SJSA1 (cell line): ENCODE results near the gene TENM4. TPM values are rescaled to one million over a fixed set of nuclear protein-coding genes. Genes with fewer than 3 reads are reported as not detected.

Experiments
- DNase-seq, 2 experiments: peaks; one replicate each; pipeline ENCODE4 v3.0.0-alpha.2; 2015 to 2020; ENCODE audit warnings: low spot score in 2 of 2, low read depth in 1 of 2
- H3K27ac ChIP-seq: fragments of 250-450 bp; sonication (Bioruptor Pico); 2 replicates; pipeline ENCODE4 v1.5.1; 2020; ENCODE audit warnings: mild to moderate bottlenecking, moderate library complexity
- H3K27me3 ChIP-seq: fragments of 250-450 bp; sonication (Bioruptor Pico); replicated peaks from 2 replicates; pipeline ENCODE4 v1.5.1; 2020; ENCODE audit warnings: mild to moderate bottlenecking, moderate library complexity
- H3K36me3 ChIP-seq: fragments of 250-450 bp; sonication (Bioruptor Pico); 2 replicates; pipeline ENCODE4 v1.5.1; 2020; ENCODE audit warnings: mild to moderate bottlenecking
- H3K4me1 ChIP-seq: fragments of 250-450 bp; sonication (Bioruptor Pico); replicated peaks from 2 replicates; pipeline ENCODE4 v1.6.1; 2021; ENCODE audit warnings: mild to moderate bottlenecking
- H3K4me3 ChIP-seq: fragments of 250-450 bp; sonication (Bioruptor Pico); 2 replicates; pipeline ENCODE4 v1.5.1; 2020; ENCODE audit warnings: mild to moderate bottlenecking
- H3K9me3 ChIP-seq: fragments of 250-450 bp; sonication (Bioruptor Pico); replicated peaks from 2 replicates; pipeline ENCODE4 v1.5.1; 2020; ENCODE audit warnings: mild to moderate bottlenecking
- total RNA-seq: library from RNA; depleted of rRNA; stranded (reverse); fragments of >200 nt; shearing (Covaris generic); gene quantifications from 2 replicates; pipeline ENCODE4 v1.2.3, GENCODE V29; 2014

Gene TENM4
- total RNA-seq, 1 experiment from 2014 or later = not detected

DNA sequence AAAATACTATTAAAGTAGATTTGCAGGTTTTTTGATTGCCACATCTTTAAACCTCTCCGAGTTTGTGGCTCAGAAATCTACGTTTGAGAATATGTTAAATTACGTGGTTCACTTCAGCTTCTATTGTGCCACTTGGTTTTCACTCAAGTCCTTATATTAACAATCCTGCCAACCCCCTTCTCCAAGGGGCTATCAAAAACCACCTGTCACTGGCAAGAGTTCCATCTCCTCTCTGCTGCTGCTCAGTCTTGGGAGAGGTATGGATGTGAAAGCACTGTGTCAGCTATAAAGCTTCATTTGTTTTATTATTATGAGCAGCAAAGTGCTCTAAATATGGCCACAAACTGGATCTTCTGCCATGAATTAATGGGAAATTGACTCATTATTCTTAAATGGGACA is 668.6 kb downstream of the TENM4 start:
- Histone ChIP-seq H3K27ac (no peak overlapping the region), H3K9me3 (no peaks in the 10 kb centered on the region), H3K4me1 (no peaks in the 10 kb centered on the region), H3K27me3 (no peaks in the 10 kb centered on the region), H3K4me3 (no peak overlapping the region), H3K36me3 (no peaks in the 10 kb centered on the region)
- no peak for DNase-seq

- H3K4me1 ChIP-seq = no peaks in the 10 kb centered on the region
- H3K36me3 ChIP-seq = no peaks in the 10 kb centered on the region
- DNase-seq = no peak
- H3K4me3 ChIP-seq = no peak overlapping the region
- no peak overlapping the region for H3K27ac ChIP-seq
- H3K27me3 ChIP-seq = no peaks in the 10 kb centered on the region
- H3K9me3 ChIP-seq = no peaks in the 10 kb centered on the region
Observed at GRCh38 chr11:78770931-78771330, 669.9 kb downstream of the TENM4 start.

DNA sequence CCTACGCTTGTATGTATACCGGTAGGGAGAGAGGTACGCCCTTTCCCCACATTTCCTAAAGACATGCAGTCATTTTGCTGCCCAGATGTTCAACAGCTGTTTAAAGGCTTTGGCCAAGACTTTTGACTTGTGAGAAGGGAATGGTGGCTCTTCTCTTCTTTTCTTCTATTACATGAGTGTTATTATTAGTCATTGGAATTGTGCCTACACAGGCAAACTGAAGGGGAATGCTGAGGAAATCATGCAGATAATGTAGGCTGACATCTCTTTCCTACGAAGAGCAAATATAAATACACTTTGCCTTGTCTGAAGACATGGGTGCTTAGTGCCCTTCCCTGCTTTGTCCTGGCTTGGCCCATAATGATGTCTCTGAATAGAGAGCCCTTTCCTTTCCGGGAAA is 671.9 kb downstream of the TENM4 start:
- no peaks in the 10 kb centered on the region for H3K36me3 ChIP-seq
- DNase-seq = no peak
- H3K27me3 ChIP-seq = no peaks in the 10 kb centered on the region
- H3K4me1 ChIP-seq = no peaks in the 10 kb centered on the region
- no peaks in the 10 kb centered on the region for H3K9me3 ChIP-seq
- H3K27ac ChIP-seq = no peak overlapping the region
- H3K4me3 ChIP-seq = no peak overlapping the region

DNA sequence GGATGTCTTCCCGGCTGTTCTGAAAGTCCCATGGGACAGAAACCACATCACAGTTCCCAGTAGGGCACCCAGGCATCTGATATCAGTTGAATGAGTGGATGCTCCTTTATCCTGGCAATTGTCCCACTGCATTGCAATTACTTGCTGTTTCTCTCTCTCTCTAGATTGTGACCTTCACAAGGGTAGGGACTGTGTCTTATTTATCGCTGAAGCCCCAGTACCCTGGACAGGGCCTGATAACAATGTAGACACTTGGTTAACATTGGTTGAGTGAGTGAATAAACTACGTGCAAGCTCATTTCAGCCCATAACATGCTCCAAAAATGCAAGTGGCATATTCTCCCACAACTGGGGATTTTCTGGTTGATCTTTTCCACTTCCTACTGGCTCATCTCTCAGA is 672.5 kb downstream of the TENM4 start:
- no peaks in the 10 kb centered on the region for H3K36me3 ChIP-seq
- no peak overlapping the region for H3K27ac ChIP-seq
- no peak for DNase-seq
- H3K27me3 ChIP-seq = no peaks in the 10 kb centered on the region
- H3K4me1 ChIP-seq = no peaks in the 10 kb centered on the region
- no peak overlapping the region for H3K4me3 ChIP-seq
- H3K9me3 ChIP-seq = no peaks in the 10 kb centered on the region

GRCh38 chr11:78767027-78767932 is 673.5 kb downstream of the TENM4 start:
- no peaks in the 10 kb centered on the region for H3K27me3 ChIP-seq
- no peak overlapping the region for H3K4me3 ChIP-seq
- H3K36me3 ChIP-seq = no peaks in the 10 kb centered on the region
- no peaks in the 10 kb centered on the region for H3K9me3 ChIP-seq
- DNase-seq = no peak
- no peak overlapping the region for H3K27ac ChIP-seq
- H3K4me1 ChIP-seq = no peaks in the 10 kb centered on the region

DNA sequence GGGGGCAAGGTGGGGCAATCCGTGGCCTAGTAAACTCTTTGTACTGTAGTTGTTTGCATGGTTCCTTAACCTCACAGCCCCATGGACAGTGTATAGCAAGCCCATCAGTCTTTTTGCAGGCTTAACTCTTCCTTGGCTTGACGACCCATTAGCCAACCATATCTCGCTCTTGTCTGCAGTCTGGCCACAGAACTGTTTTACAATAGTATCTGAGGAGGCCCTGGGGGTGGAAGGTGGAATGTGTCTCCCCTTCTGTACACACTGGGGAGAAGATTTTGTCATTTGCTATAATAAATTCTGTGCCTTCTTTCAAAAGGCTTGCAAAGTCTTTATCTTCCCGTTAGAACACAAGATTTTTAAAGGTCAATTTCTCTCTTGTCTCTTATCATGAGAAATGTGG is 675.9 kb downstream of the TENM4 start:
- Histone ChIP-seq H3K36me3 (no peaks in the 10 kb centered on the region), H3K9me3 (no peaks in the 10 kb centered on the region), H3K27me3 (no peaks in the 10 kb centered on the region), H3K27ac (no peak overlapping the region), H3K4me3 (no peak overlapping the region), H3K4me1 (no peaks in the 10 kb centered on the region)
- no peak for DNase-seq

- Histone ChIP-seq H3K27ac (no peak overlapping the region), H3K9me3 (no peaks in the 10 kb centered on the region), H3K4me1 (no peaks in the 10 kb centered on the region), H3K4me3 (no peak overlapping the region), H3K27me3 (no peaks in the 10 kb centered on the region), H3K36me3 (no peaks in the 10 kb centered on the region)
- no peak for DNase-seq
Observed at GRCh38 chr11:78763664-78764063, 677.2 kb downstream of the TENM4 start.

- Histone ChIP-seq H3K36me3 (no peaks in the 10 kb centered on the region), H3K27ac (no peak overlapping the region), H3K4me1 (no peaks in the 10 kb centered on the region), H3K27me3 (no peaks in the 10 kb centered on the region), H3K4me3 (no peak overlapping the region), H3K9me3 (no peaks in the 10 kb centered on the region)
- DNase-seq = no peak
Observed at GRCh38 chr11:78762105-78762504, 678.7 kb downstream of the TENM4 start.

- no peak for DNase-seq
- Histone ChIP-seq H3K27ac (no peak overlapping the region), H3K4me3 (no peak overlapping the region), H3K27me3 (no peaks in the 10 kb centered on the region), H3K9me3 (no peaks in the 10 kb centered on the region), H3K4me1 (no peaks in the 10 kb centered on the region), H3K36me3 (no peaks in the 10 kb centered on the region)
Observed at GRCh38 chr11:78759071-78759470, 681.8 kb downstream of the TENM4 start.

DNA sequence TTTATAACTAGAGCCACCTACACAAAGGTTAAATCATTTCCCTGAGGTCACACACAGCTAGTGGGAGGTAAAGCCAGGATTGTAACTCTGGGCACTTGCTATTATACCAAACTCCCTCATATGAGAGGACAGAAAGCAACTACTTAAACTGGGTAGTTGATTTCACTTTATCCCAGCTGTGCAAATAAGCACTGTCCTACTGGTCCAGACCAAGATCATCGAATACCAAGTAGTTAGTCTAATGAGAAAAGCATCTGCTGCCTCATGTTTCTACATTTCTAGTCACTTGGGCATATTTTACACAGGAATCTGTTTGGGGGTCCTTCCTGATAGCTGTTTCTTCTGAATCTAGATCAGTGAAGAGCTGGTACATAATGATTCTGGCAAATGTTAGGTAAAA is 687.5 kb downstream of the TENM4 start:
- DNase-seq = no peak
- no peaks in the 10 kb centered on the region for H3K9me3 ChIP-seq
- no peaks in the 10 kb centered on the region for H3K4me1 ChIP-seq
- no peak overlapping the region for H3K27ac ChIP-seq
- no peak overlapping the region for H3K4me3 ChIP-seq
- H3K36me3 ChIP-seq = no peaks in the 10 kb centered on the region
- no peaks in the 10 kb centered on the region for H3K27me3 ChIP-seq

GRCh38 chr11:78752494-78752893 is 688.3 kb downstream of the TENM4 start:
- no peak for DNase-seq
- H3K27ac ChIP-seq = no peak overlapping the region
- H3K4me1 ChIP-seq = no peaks in the 10 kb centered on the region
- H3K9me3 ChIP-seq = no peaks in the 10 kb centered on the region
- H3K36me3 ChIP-seq = no peaks in the 10 kb centered on the region
- no peaks in the 10 kb centered on the region for H3K27me3 ChIP-seq
- H3K4me3 ChIP-seq = no peak overlapping the region

DNA sequence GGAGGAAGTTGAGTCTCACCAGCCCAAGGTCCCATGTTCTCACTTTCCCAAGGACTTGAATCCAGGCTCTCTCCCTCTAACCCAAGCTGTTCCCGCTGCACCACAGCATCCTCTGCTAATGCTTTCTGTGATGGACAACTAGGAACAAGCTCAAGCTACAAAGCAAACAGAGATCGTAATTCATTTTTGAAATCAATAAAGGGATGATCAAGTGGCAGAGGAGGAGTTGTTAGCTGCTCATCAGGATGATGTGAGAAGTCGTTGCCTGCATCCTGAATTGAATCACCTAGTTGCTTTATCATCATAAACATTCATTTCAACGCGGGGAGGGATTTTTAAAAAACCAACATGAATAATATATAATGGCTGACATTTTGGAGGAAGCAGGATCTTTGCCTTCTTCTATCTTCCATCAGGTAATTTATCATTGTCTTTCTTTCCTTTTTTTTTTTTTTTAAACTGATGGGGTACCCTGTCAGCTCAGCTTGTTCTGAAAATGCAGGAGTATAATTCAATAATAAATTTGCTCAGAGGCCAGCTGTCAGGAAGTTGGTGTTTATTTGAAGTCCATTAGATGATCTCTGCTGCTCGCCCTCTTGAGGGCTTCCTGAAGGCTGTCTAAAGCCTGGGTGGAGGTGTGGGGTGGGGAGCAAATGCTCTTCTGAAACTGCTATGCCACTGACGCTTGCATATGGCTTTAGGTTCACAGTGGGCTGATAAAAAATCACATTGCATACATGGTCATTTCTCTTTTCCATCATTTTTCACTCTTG is 691.7 kb downstream of the TENM4 start:
- H3K4me1 ChIP-seq = no peaks in the 10 kb centered on the region
- no peak overlapping the region for H3K27ac ChIP-seq
- no peaks in the 10 kb centered on the region for H3K27me3 ChIP-seq
- H3K4me3 ChIP-seq = no peak overlapping the region
- DNase-seq = no peak
- no peaks in the 10 kb centered on the region for H3K9me3 ChIP-seq
- H3K36me3 ChIP-seq = no peaks in the 10 kb centered on the region

DNA sequence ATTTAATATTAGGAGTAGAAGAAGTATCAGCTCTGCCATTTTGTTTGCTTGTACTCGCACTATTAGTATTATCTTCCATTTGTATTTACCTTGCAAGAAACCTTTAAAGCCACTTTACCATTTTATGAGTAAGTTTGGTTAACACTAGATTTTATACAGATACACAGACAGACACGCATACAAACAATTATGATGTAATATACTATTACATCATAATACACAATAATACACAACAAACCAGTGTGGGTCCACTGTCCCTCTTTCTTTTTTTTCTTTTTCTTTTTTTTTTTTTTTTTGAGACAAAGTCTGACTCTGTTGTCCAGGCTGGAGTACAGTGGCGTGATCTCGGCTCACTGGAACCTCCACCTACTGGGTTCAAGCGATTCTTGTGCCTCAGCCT is 695.9 kb downstream of the TENM4 start:
- Histone ChIP-seq H3K4me3 (no peak overlapping the region), H3K27ac (no peak overlapping the region), H3K27me3 (no peaks in the 10 kb centered on the region), H3K36me3 (no peaks in the 10 kb centered on the region), H3K4me1 (no peaks in the 10 kb centered on the region), H3K9me3 (no peaks in the 10 kb centered on the region)
- DNase-seq = no peak

- no peaks in the 10 kb centered on the region for H3K9me3 ChIP-seq
- no peak for DNase-seq
- H3K27ac ChIP-seq = no peak overlapping the region
- no peak overlapping the region for H3K4me3 ChIP-seq
- H3K36me3 ChIP-seq = no peaks in the 10 kb centered on the region
- H3K27me3 ChIP-seq = no peaks in the 10 kb centered on the region
- no peaks in the 10 kb centered on the region for H3K4me1 ChIP-seq
Observed at GRCh38 chr11:78744202-78744601, 696.6 kb downstream of the TENM4 start.
